Osteoblast (primary cell): ENCODE results near the gene CDH15. TPM values are rescaled to one million over a fixed set of nuclear protein-coding genes. Genes with fewer than 3 reads are reported as not detected.

ENCODE experiments used
- DNase-seq: peaks from one replicate; pipeline ENCODE4 v3.0.0; 2011; ENCODE audit warnings: low spot score, mixed read lengths; ENCODE audit not compliant: insufficient read length; ENCODE audit errors: missing footprints
- H2AFZ ChIP-seq: 2 replicates; pipeline ENCODE4 v1.6.0; 2011; ENCODE audit warnings: mild to moderate bottlenecking, low read length
- H3K27ac ChIP-seq: 2 replicates; pipeline ENCODE4 v1.5.1; 2011; ENCODE audit warnings: mild to moderate bottlenecking, low read depth, low read length, moderate library complexity
- H3K27me3 ChIP-seq: 2 replicates; pipeline ENCODE4 v1.6.0; 2012; ENCODE audit warnings: mild to moderate bottlenecking, control low read depth, inconsistent platforms, low read length, moderate library complexity; ENCODE audit not compliant: insufficient read depth
- H3K36me3 ChIP-seq: 2 replicates; pipeline ENCODE4 v1.5.1; 2011; ENCODE audit warnings: mild to moderate bottlenecking, low read length, control low read depth, moderate library complexity; ENCODE audit not compliant: insufficient read depth
- H3K4me1 ChIP-seq: 2 replicates; pipeline ENCODE4 v1.5.1; 2011; ENCODE audit warnings: mild to moderate bottlenecking, low read length, control low read depth, moderate library complexity; ENCODE audit not compliant: insufficient read depth
- H3K4me2 ChIP-seq: 2 replicates; pipeline ENCODE4 v1.6.0; 2011; ENCODE audit warnings: mild to moderate bottlenecking, low read length; ENCODE audit not compliant: insufficient read depth
- H3K4me3 ChIP-seq: fragments of 200-600 bp; sonication (generic); 3 replicates; pipeline ENCODE4 v1.5.1; 2012; ENCODE audit warnings: mild to moderate bottlenecking, low read length, inconsistent platforms; ENCODE audit not compliant: insufficient read depth
- H3K79me2 ChIP-seq: 2 replicates; pipeline ENCODE4 v1.6.0; 2012; ENCODE audit warnings: mild to moderate bottlenecking, low read length, control low read depth, inconsistent platforms; ENCODE audit not compliant: insufficient read depth
- H3K9me3 ChIP-seq: 2 replicates; pipeline ENCODE4 v1.5.1; 2011; ENCODE audit warnings: low read depth, low read length, control low read depth
- H4K20me1 ChIP-seq: 2 replicates; pipeline ENCODE4 v1.6.0; 2012; ENCODE audit warnings: mild to moderate bottlenecking, low read length, control low read depth; ENCODE audit not compliant: insufficient read depth
- CTCF ChIP-seq: IDR thresholded peaks from 2 replicates; pipeline ENCODE4 v1.5.1; 2011; ENCODE audit warnings: mild to moderate bottlenecking, low read depth, low read length, moderate library complexity; ENCODE audit errors: extremely low read depth
- total RNA-seq: library from RNA; depleted of rRNA; stranded (reverse); fragments of >200 nt; gene quantifications from 2 replicates; pipeline ENCODE4 v1.2.3, GENCODE V29; 2012

The CDH15 gene
- total RNA-seq, 1 donor, result 2.2 TPM

- Histone ChIP-seq H3K27me3 (peaks cover 5% of the 10 kb centered on the region), H4K20me1 (peaks cover 2% of the 10 kb centered on the region), H3K79me2 (no peaks in the 10 kb centered on the region), H3K27ac (no peak overlapping the region), H3K9me3 (no peaks in the 10 kb centered on the region), H3K4me3 (no peak overlapping the region), H3K4me1 (peaks cover 17% of the 10 kb centered on the region), H2AFZ (no peak overlapping the region), H3K4me2 (no peak overlapping the region), H3K36me3 (no peaks in the 10 kb centered on the region)
- no peak for DNase-seq
- no peak for TF ChIP-seq CTCF
Observed at GRCh38 chr16:89159066-89159849, 12.3 kb upstream of the CDH15 start.

GRCh38 chr16:89159850-89160354 is 11.6 kb upstream of the CDH15 start:
- TF ChIP-seq CTCF, result no peak
- Histone ChIP-seq H3K36me3 (no peaks in the 10 kb centered on the region), H3K27ac (no peak overlapping the region), H3K4me3 (no peak overlapping the region), H2AFZ (no peak overlapping the region), H3K9me3 (no peaks in the 10 kb centered on the region), H3K27me3 (peaks cover 5% of the 10 kb centered on the region), H4K20me1 (peaks cover 2% of the 10 kb centered on the region), H3K79me2 (no peaks in the 10 kb centered on the region), H3K4me2 (no peak overlapping the region), H3K4me1 (peaks cover 14% of the 10 kb centered on the region)
- DNase-seq, result no peak

- no peaks in the 10 kb centered on the region for H3K79me2 ChIP-seq
- no peak for DNase-seq
- no peak for TF ChIP-seq CTCF
- no peaks in the 10 kb centered on the region for H3K36me3 ChIP-seq
- H3K4me1 ChIP-seq, result peaks cover 2% of the 10 kb centered on the region
- peaks cover 3% of the 10 kb centered on the region for H3K27me3 ChIP-seq
- no peak overlapping the region for H3K4me3 ChIP-seq
- no peak overlapping the region for H3K27ac ChIP-seq
- no peaks in the 10 kb centered on the region for H3K9me3 ChIP-seq
- H2AFZ ChIP-seq, result no peak overlapping the region
- peaks cover 2% of the 10 kb centered on the region for H4K20me1 ChIP-seq
- H3K4me2 ChIP-seq, result no peak overlapping the region
Observed at GRCh38 chr16:89160977-89161701, 10.4 kb upstream of the CDH15 start.
